ENCODE results near the gene BEND7.
A peak's percentile ranks its signal among the peaks of the same experiment; 100 is the strongest.

The BEND7 gene

GRCh38 chr10:13489035-13489599 is 39.7 kb downstream of the BEND7 start:
- DNase-seq (ENCODE audit: extremely low spot score, insufficient read length, low read depth) (no peak), FAIRE-seq (no peak)

GRCh38 chr10:13485623-13486022 is 43.2 kb downstream of the BEND7 start:
- no peak for FAIRE-seq

GRCh38 chr10:13483951-13484350 is 44.9 kb downstream of the BEND7 start:
- peak; percentile 8 for DNase-seq (ENCODE audit: extremely low spot score, insufficient read length, low read depth)
- peak; percentile 59 for FAIRE-seq

More at GRCh38 chr10:13485623-13486022, 43.2 kb downstream of the BEND7 start:
- DNase-seq (ENCODE audit: extremely low spot score, insufficient read length, low read depth): no peak

GRCh38 chr10:13483073-13483472 is 45.7 kb downstream of the BEND7 start:
- DNase-seq (ENCODE audit: extremely low spot score, insufficient read length, low read depth) (peak; percentile 7), FAIRE-seq (peak; percentile 74)

GRCh38 chr10:13481690-13482089 is 47.1 kb downstream of the BEND7 start:
- DNase-seq (ENCODE audit: extremely low spot score, insufficient read length, low read depth): no peak
- FAIRE-seq: no peak

GRCh38 chr10:13475124-13475523 is 53.7 kb downstream of the BEND7 start:
- DNase-seq (ENCODE audit: extremely low spot score, insufficient read length, low read depth) (no peak), FAIRE-seq (no peak)

GRCh38 chr10:13473986-13474385 is 54.8 kb downstream of the BEND7 start:
- FAIRE-seq: no peak
- DNase-seq (ENCODE audit: extremely low spot score, insufficient read length, low read depth): no peak

- DNase-seq (ENCODE audit: extremely low spot score, insufficient read length, low read depth) (no peak), FAIRE-seq (no peak)
These were observed 56.5 kb downstream of the BEND7 start for GRCh38 chr10:13472359-13472758.

GRCh38 chr10:13470270-13470669 is 58.5 kb downstream of the BEND7 start:
- no peak for FAIRE-seq

GRCh38 chr10:13462551-13462950 is 66.3 kb downstream of the BEND7 start:
- FAIRE-seq: no peak

More at GRCh38 chr10:13470270-13470669, 58.5 kb downstream of the BEND7 start:
- DNase-seq (ENCODE audit: extremely low spot score, insufficient read length, low read depth): no peak

GRCh38 chr10:13458687-13459012 is 70.2 kb downstream of the BEND7 start:
- FAIRE-seq: no peak
- no peak for DNase-seq (ENCODE audit: extremely low spot score, insufficient read length, low read depth)

More at GRCh38 chr10:13462551-13462950, 66.3 kb downstream of the BEND7 start:
- no peak for DNase-seq (ENCODE audit: extremely low spot score, insufficient read length, low read depth)

GRCh38 chr10:13457958-13458686 is 70.7 kb downstream of the BEND7 start:
- FAIRE-seq (no peak), DNase-seq (ENCODE audit: extremely low spot score, insufficient read length, low read depth) (no peak)

- FAIRE-seq: no peak
These were observed 74.9 kb downstream of the BEND7 start for GRCh38 chr10:13453896-13454295.

GRCh38 chr10:13450069-13450468 is 78.7 kb downstream of the BEND7 start:
- no peak for FAIRE-seq

More at GRCh38 chr10:13453896-13454295, 74.9 kb downstream of the BEND7 start:
- DNase-seq (ENCODE audit: extremely low spot score, insufficient read length, low read depth): no peak

GRCh38 chr10:13449296-13449695 is 79.5 kb downstream of the BEND7 start:
- FAIRE-seq: no peak
- DNase-seq (ENCODE audit: extremely low spot score, insufficient read length, low read depth): no peak

More at GRCh38 chr10:13450069-13450468, 78.7 kb downstream of the BEND7 start:
- no peak for DNase-seq (ENCODE audit: extremely low spot score, insufficient read length, low read depth)

GRCh38 chr10:13448216-13448615 is 80.6 kb downstream of the BEND7 start:
- FAIRE-seq: no peak
- no peak for DNase-seq (ENCODE audit: extremely low spot score, insufficient read length, low read depth)

GRCh38 chr10:13445656-13446400 is 83.0 kb downstream of the BEND7 start:
- FAIRE-seq: no peak
- DNase-seq (ENCODE audit: extremely low spot score, insufficient read length, low read depth): no peak

- DNase-seq (ENCODE audit: extremely low spot score, insufficient read length, low read depth) (no peak), FAIRE-seq (no peak)
These were observed 87.3 kb downstream of the BEND7 start for GRCh38 chr10:13441476-13441875.

GRCh38 chr10:13440185-13441061 is 88.4 kb downstream of the BEND7 start:
- peak; percentile 33 for DNase-seq (ENCODE audit: extremely low spot score, insufficient read length, low read depth)
- peak; percentile 29 for FAIRE-seq

All from GM18507 (cell line).